Renal pelvis (tissue), 4 donors: ENCODE results near the gene KRTAP5-3. TPM values are rescaled to one million over a fixed set of nuclear protein-coding genes. Genes with fewer than 3 reads are reported as not detected.
"Not testable (repeated sequence)": the region's sequence is repeated elsewhere in the genome, so short reads cannot be mapped to it uniquely, and the experiment has no call there.

Experiments
- DNase-seq: peaks from one replicate; pipeline ENCODE4 v3.0.0-alpha.2; 2013
- polyA plus RNA-seq, 3 donors: library from polyadenylated mRNA; unstranded; fragments of 120-200 nt; gene quantifications; one replicate each; pipeline ENCODE4 v1.2.1, GENCODE V29; 2013; ENCODE audit not compliant: insufficient read length in 3 of 3

The KRTAP5-3 gene
- polyA plus RNA-seq, 3 donors = not detected

DNA sequence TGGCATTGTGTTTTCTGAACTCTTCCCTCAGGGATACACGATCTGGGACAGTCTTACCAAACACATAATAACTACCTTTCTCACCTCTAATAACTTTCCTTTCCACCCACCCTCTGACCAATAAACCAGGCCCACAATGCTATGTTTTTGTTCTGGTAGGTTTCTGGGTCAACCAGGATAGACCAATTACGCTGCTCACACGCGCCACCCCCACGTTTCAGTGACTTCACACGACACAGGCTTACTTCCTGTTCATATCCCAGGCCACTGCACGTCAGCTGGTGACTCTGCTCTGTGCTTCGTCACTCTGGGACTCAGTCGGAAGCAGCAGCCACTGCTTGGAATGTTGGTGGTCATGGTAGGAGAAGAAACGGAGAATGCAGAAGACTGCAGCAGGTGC, 11.2 kb upstream of the KRTAP5-3 start:
- DNase-seq = no peak

DNA sequence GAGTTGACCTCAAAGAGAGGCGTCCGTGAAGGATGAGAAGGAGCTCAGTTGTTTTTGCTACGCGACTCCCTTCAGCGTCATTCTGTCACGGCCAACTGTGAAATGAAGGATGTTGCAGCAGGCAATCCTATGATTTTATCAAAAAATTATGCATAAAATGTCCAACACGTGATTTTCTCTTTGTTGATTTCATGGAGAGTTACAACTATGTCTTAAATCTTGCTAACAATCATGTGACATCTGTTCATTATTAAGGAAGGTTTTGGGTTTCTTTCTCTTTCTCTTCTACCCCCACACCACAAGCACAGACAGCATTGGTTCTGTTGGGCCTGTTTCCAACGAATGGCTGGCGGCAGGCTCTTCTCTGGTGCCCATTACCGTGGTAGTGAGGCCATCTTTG, 10.0 kb upstream of the KRTAP5-3 start:
- DNase-seq = no peak

DNA sequence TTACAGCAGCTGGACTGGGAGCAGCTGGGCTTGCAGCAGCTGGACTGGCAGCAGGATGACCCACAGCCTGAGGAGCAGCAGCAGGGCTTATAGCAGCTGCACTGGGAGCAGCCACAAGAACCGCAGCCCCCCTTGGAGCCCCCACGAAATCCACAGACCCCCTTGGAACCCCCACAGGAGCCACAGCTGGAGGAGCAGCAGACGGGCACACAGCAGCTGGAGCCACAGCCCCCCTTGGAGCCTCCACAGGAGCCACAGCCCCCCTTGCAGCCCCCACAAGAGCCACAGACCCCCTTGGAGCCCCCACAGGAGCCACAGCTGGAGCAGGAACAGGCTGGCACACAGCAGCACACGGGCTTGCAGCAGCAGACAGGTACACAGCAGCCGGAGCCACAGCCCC, 362 bp downstream of the KRTAP5-3 start:
- not testable (repeated sequence) for DNase-seq

DNA sequence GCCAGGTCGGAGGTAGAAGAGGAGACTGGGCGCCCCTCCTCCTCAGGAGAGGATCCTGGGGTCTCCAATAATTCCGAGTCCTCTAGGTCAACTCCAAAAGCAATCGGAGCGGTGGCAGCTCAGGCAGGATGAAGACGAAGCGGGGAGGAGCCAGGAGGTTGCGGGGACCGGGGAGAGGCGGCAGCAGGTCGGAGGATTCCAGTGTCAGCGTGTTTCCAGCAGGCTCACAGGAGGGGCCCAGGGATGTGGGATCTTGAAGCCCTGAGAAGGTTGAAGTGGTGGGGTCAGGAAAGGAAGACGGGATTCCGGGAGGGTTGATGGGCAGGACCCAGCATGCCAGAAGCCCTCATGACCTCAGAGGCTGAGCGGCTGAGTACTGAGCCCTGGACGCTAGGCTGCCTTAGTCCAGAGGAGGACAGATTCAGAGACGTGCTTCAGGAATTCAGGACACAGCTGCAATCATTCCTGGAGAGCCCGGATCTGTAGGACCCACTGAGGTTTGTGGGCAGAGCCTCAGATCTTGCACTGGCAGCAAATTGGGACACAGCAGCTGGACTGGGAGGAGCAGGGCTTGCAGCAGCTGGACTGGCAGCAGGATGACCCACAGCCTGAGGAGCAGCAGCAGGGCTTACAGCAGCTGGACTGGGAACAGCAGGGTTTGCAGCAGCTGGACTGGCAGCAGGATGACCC, 962 bp downstream of the KRTAP5-3 start:
- DNase-seq = not testable (repeated sequence)

DNA sequence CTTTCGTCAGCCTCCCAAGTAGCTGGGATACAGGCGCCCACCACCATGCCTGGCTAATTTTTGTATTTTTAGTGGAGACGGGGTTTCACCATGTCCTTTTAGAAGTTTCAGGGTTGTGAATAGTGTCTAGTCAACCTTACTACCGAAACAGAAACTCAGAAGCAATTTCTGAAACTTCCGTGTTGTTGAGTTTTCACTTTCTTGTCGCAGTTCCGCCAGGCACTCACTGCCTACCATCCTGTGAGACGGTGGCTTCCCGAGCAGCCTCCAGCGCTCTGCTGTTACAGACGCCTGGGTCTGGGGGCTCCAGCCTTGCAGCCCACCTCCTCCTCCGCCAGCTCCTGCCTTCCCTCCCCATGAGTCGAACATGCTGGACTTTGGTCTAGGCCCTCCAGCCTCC, 2.3 kb downstream of the KRTAP5-3 start:
- DNase-seq = not testable (repeated sequence)

DNA sequence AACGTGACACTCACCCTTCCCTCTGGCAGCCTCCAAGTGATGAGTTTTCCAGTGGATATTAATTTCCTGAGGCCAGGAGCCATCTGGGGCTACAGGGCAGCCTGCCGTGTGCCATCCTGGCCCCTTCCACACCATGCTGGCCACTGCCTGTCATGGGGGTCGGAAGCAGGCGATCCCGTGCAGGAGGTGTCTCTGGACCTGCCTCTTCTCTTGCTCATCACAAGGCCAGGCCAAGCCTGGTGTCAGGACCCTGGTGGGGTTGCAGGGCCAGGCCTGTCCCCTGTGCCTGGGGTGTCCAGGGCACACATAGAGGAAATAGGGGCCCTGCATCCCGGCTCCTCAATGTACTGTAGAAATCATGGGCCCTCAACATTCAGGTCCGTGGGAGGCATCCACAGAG, 3.6 kb downstream of the KRTAP5-3 start:
- no peak for DNase-seq

DNA sequence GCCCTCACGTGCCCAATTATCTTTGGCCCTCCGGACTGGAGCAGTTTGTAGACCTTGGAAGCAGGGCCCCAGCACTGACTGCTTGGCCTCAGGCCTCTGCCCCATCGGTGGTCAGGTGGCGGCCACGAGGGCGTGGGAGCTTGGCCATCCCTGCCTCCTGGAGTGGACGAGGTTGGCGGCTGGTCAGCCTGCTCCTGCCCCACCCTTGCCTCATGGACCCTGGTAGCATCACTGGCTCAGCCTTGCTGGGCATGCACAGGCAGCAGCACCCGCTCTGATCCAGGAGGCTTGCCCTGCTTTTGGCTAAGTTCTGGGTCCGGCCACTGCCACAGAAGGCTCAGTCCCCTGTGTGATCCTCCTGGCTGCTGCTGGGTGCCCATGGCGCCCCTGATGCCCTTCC, 4.1 kb downstream of the KRTAP5-3 start:
- DNase-seq = no peak

DNA sequence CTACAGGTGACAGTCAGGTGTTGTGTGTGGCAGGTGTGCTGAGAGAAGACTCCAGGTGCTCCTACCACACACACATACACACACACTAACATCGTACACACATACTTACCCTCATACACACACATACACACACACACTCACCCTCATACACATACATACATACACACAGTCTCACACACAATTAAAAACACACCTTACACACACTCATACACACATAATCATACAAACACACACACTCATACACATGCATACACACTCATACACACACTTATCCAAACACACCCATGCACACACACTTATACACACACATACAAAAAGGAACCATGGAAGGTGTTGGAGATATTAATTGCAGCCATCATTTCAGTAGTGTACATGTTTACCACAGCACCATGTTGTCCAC, 4.6 kb downstream of the KRTAP5-3 start:
- DNase-seq = no peak

DNA sequence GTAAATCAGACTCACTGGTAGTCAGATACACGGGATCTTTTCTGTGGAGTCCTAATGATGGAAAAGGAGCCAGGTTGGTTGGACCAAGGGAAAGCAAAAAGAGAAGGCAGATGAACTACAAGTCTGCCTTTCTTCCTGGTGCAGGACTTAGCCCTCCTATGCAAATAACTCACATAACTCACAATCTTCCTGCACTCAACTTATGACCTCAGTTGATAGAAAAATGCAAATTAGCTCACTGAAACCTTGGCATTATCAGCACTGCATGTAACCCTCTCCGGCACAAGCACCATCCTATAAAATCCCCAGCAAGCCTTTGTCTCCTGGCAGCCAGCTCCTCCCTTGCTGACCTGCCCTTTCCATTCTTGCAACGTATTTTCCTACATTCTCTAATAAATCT, 6.6 kb downstream of the KRTAP5-3 start:
- DNase-seq = not testable (repeated sequence)

DNA sequence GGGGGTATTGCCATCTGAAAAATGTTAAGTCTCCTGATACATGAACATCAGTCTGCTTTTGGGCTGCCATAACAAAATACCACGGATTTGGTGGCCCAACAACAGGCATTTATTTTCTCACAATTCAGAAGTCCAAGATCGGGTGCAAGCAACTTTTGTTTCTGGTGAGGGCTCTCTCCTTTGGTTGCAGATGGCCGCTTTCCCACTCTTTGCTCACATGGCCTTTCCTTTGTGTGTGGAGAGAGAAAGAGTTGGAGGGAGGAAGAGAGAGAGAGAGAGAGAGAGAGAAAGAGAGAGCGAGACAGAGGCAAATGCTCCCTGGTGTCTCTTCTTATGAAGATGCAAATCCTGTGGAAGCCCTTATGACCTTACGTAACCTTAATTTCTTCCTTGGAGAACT, 7.6 kb downstream of the KRTAP5-3 start:
- DNase-seq = no peak

DNA sequence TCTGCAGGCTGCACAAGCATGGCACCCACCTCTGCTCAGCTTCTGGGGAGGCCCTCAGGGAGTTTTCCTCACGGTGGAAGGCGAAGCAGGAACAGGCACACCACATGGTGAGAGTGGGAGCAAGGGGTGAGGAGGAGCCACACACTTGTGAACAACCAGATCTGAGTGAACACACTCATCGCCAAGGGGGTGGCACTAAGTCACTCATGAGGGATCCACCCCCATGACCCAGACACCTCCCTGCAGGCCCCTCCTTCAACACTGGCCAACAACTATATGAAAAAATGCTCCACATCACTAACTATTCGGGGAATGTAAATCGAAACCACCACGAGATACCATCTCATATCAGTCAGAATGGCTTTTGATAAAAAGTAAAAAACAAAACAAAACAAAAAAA, 9.4 kb downstream of the KRTAP5-3 start:
- no peak for DNase-seq

DNA sequence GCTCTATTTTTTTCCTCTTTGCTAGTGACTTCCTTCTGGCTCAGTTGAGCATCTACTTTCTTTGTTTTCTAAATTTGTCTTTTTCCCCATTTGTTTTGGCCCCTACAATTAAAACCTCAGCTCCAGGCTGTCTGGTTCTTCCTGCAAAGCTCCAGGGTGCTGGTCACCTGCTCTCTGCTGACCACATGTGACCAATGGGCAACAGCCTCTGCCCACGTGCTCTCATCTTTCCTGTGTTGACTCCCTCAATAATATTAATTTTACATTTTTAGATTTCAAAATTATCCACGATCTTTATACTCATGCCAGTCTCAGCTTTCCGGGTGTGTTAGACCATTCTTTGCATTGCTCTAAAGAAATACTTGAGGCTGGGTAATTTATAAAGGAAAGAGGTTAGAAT, 9.9 kb downstream of the KRTAP5-3 start:
- not testable (repeated sequence) for DNase-seq

DNA sequence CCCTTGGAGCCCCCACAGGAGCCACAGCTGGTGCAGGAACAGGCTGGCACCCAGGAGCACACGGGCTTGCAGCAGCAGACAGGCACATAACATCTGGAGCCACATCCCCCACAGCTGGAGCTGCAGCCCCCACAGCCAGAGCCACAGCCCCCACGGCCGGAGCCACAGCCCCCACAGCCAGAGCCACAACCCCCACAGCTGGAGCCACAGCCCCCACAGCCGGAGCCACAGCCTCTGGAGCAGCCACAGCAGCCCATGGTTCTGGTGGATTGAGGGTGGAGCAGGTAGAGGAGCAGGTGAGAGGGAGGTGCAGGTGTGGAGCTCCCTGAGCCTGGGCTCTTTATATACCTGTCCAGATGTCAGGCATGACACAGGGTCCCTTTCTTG, 10.3 kb downstream of the KRTAP5-3 start, which contains the start of gene KRTAP5-2:
Gene KRTAP5-2, minus strand, starts transcription at position 301 of the 387 bp plus-strand sequence. Its CDS starts 44 bp downstream, at position 257.
- no peak for DNase-seq

DNA sequence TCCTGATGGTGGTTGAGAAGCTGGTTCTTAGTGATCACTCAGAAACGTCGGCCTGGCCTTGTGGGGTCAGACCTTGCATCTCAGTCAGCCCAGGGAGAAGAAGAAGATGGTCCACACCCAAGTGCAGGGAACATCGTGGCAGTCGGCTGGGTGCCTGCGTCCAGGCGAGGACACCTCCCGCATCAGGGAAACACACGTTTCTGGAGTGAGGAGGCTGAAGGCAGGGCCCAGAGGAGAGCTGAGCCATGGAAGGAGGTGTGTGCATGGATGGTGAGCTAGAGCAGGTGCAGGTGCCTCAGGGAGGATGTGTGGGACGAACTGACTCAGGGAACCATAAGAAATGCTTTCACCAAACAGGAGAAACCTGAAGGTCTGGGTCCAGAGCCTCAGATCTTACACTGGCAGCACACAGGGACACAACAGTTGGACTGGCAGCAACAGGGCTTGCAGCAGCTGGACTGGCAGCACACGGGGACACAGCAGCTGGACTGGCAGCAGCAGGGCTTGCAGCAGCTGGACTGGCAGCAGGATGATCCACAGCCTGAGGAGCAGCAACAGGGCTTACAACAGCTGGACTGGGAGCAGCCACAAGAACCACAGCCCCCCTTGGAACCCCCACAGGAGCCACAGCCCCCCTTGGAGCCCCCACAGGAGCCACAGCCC, 10.8 kb downstream of the KRTAP5-3 start:
- no peak for DNase-seq

DNA sequence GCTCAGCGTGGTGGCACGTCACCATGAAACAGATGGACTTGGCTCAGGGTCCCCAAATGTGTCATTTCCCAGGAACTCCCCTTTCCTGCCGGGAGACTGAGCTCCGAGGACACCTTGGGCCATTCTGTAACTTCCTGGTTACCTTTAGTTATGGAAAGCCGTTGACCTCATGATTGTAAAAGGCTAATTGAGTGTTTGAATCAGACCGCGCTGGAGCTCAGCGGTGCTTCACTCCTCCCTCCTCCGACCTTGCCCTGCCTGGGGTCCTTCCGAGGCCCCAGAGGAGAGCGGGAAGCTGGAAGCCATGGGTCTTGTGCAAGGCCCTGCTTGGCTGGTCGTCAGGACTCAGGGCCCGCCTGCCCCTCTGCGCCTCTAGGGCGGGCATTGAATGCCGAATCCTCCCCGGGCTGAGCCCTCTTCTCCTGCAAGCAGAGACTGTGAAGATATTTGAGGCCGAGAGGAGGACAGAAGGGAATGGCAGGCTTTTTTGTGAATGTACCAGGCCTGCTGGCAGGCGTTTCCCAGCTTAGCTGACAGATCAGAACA, 11.6 kb downstream of the KRTAP5-3 start:
- DNase-seq = not testable (repeated sequence)

DNA sequence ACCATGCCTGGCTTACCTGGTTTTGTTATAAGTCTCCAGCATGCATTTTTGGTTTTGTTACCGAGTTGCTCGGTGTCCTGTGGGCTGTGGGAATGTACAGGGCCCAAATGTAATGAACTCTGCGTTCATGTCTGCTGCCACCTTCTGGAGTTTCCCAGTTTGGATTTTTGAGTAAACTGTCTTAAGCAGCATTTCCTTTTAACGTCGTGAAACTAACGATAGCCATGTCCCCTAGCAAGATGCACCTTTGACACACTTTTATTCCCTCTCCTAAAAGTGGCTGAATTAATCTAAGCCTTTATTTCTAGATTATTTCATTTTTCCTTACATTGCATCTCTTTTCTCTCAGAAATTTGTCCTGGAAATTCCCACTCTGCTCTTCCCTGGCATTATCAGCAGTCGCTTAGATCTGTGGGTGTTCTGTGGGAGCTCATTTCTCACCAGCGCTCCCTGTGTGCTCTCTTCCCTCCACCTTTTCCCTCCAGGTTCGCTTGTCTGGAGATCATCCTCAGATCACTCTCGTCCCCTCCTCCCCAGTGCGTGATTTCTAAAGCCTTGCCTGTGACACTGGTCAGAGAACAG, 12.2 kb downstream of the KRTAP5-3 start:
- DNase-seq = not testable (repeated sequence)

DNA sequence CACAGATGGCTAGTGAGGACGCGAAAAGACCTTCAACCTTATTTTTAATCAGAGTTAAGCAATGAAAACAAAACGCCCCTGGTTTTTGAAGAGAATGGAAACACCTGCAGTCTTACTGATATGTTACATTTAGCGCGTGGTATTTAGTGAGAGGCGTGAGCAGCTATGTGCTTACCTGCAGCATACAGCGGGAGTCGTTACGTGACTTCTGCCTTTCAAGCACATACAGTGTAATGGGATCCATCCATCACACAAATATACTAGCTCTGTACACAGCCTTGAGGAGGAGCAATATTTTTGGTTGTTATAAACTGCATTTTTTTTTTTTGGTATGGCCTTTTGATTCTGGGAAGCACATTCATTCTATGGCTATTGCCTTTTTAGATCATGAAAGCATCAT, 15.6 kb downstream of the KRTAP5-3 start:
- DNase-seq = no peak

DNA sequence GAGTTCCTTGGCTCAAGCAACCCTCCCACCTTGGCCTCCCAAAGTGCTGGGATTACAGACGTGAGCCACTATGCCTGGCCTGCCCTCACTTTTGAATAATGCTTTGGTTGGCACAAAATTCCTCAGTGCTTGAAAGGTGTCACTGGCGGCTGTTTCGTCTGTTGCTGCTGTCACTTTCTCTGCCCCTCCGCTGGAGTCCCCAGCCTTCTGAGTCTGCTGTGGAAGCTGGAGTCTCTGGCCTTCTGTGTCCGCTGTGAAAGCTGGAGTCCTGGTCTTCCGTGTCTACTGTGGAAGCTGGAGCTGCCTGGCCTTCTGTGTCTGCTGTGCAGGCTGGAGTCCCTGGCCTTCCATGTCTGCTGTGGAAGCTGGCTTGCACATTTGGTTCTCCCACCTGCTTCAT, 18.3 kb downstream of the KRTAP5-3 start:
- DNase-seq = no peak

DNA sequence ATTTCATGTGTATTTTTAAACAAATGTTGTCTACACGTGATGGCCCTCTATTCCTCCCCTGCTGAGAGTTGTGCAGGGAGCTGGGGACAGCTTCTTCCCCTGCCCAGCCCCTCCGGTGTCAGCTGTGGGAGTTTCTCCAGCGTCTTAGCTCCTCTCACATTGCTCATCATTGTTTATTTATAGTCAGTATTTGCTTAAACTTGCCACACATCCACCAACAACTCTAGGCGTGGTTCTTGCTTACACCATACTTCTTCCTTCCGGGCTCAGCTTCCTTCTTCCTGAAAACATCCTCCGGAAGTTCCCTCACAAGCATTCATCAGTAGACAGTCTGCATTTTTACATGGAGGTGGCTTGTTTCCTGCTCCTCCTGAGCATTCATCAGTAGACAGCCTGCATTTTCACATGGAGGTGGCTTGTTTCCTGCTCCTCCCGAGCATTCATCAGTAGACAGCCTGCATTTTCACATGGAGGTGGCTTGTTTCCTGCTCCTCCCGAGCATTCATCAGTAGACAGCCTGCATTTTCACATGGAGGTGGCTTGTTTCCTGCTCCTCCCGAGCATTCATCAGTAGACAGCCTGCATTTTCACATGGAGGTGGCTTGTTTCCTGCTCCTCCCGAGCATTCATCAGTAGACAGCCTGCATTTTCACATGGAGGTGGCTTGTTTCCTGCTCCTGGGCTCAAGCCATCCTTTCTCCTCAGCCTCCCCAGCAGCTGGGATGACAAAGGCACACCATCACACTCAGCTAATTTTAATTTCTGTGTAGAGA, 18.9 kb downstream of the KRTAP5-3 start:
- not testable (repeated sequence) for DNase-seq

DNA sequence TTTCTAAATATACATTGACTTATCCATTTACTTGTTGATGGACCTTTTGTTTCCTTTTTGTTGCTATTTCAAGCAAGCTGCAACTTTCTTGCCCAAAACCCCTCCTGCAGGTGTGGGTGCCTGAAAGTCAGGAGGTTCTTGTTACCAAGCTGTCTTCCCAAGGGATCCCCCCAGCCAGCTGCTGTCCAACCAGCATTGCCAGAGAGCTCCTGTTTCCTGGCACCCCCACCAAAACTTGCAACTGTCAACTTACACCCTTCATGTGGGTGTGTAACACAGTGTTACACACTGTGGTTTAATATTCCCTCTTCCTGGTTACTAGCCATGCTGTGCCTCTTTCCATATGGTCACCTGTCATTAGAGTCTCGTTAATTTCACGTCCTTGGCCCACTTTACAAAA, 21.6 kb downstream of the KRTAP5-3 start:
- DNase-seq = no peak

DNA sequence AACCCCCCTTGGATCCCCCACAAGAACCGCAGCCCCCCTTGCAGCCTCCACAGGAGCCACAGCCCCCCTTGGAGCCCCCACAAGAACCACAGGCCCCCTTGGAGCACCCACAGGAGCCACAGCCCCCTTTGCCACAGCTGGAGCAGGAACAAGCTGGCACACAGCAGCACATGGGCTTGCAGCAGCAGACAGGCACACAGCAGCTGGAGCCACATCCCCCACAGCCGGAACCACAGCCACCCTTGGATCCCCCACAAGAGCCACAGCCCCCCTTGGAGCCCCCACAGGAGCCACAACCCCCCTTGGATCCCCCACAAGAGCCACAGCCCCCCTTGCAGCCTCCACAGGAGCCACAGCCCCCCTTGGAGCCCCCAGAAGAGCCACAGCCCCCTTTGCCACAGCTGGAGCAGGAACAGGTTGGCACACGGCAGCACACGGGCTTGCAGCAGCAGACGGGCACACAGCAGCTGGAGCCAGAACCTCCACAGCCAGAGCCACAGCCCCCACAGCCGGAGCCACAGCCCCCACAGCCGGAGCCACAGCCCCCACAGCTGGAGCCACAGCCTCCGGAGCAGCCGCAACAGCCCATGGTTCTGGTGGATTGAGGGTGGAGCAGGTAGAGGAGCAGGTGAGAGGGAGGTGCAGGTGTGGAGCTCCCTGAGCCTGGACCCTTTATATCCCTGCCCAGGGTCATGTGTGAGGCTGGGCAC, 23.4 kb downstream of the KRTAP5-3 start, which contains the start of gene KRTAP5-1:
Gene KRTAP5-1, minus strand, starts transcription at position 623 of the 710 bp plus-strand sequence. Its CDS starts 34 bp downstream, at position 589.
- not testable (repeated sequence) for DNase-seq
